HG03521 (cell line): ENCODE results near the gene POU3F4.

Experiments
- ATAC-seq: cut with Tn5 transposase; IDR thresholded peaks from one replicate; pipeline ENCODE4 v1.9.1; 2021; ENCODE audit warnings: mild to moderate bottlenecking, moderate library complexity; ENCODE audit not compliant: unreplicated experiment

The POU3F4 gene

GRCh38 chrX:83508006-83508405 lies at the start of gene POU3F4:
TSS of gene POU3F4 (plus strand) at chrX:83508290. CDS start at chrX:83508325, 35 bp downstream.
- ATAC-seq: no peak

- no peak for ATAC-seq
Measured at GRCh38 chrX:83469551-83469950, 38.5 kb upstream of the POU3F4 start.

- no peak for ATAC-seq
Measured at GRCh38 chrX:83495898-83496297, 12.2 kb upstream of the POU3F4 start.

GRCh38 chrX:83501003-83501402 lies 7.1 kb upstream of the POU3F4 start:
- no peak for ATAC-seq

- no peak for ATAC-seq
Measured at GRCh38 chrX:83501530-83501929, 6.6 kb upstream of the POU3F4 start.

- no peak for ATAC-seq
Measured at GRCh38 chrX:83504721-83505479, 3.2 kb upstream of the POU3F4 start.

GRCh38 chrX:83508526-83509253 lies 600 bp downstream of the POU3F4 start:
- ATAC-seq: no peak

- no peak for ATAC-seq
Measured at GRCh38 chrX:83509254-83509801, 1.2 kb downstream of the POU3F4 start.

- no peak for ATAC-seq
Measured at GRCh38 chrX:83510510-83511062, 2.5 kb downstream of the POU3F4 start.

- no peak for ATAC-seq
Measured at GRCh38 chrX:83511208-83511607, 3.1 kb downstream of the POU3F4 start.

- ATAC-seq: no peak
Measured at GRCh38 chrX:83512111-83512510, 4.0 kb downstream of the POU3F4 start.

GRCh38 chrX:83516597-83516996 lies 8.5 kb downstream of the POU3F4 start:
- no peak for ATAC-seq

- ATAC-seq: no peak
Measured at GRCh38 chrX:83521905-83522304, 13.8 kb downstream of the POU3F4 start.

GRCh38 chrX:83529950-83530349 lies 21.9 kb downstream of the POU3F4 start:
- ATAC-seq: no peak

GRCh38 chrX:83535417-83536196 lies 27.5 kb downstream of the POU3F4 start:
- no peak for ATAC-seq
